HG03025 (cell line): ENCODE measurements around the gene PTPN13.

Experiments
- ATAC-seq: cut with Tn5 transposase; IDR thresholded peaks from one replicate; pipeline ENCODE4 v1.9.1; 2021; ENCODE audit warnings: mild to moderate bottlenecking, moderate library complexity; ENCODE audit not compliant: unreplicated experiment, low FRiP score

The PTPN13 gene

GRCh38 chr4:86587381-86588140 lies 6.6 kb upstream of the PTPN13 start:
- ATAC-seq: no peak

GRCh38 chr4:86592553-86593249 lies 1.4 kb upstream of the PTPN13 start:
- ATAC-seq: no peak

GRCh38 chr4:86594559-86595425 lies 677 bp downstream of the PTPN13 start:
- peak; percentile 35 for ATAC-seq

DNA sequence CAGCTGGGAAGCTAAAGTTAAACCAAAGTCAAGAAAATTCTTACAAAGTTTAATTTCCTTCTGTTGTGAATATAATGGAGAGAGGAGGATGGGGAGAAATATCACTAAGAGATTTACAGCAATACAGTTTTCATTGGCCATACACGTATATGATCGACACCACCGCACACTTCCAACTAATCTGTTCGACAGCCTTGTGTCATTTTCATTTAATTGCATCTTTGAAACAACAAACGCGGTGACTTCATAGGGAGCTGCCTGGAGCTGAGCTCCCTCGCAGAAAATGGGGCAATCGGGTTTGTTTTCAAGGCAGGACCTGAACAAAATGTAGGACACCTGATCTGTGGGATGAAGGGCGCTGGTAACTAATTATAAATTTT lies 1.3 kb downstream of the PTPN13 start:
- ATAC-seq: no peak

DNA sequence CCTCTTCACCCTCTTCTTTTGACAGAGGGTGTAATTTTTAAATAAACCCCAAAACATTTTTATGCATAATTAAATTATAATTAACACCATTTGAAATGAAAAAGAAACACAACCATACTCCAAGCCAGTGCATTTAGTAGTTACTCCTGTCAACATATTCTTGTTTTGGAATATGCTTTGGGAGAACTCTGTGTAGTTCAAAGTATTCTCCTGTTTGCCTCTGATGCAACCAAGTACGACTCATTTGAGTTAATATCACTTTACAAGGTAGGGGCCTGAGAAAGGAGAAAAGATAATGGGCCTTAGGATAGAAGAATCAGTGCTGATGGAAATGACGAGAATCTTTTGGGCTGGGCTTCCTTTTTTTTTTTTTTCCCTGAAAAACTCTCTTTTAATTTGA lies 2.7 kb downstream of the PTPN13 start:
- no peak for ATAC-seq

GRCh38 chr4:86600007-86600653 lies 6.0 kb downstream of the PTPN13 start:
- ATAC-seq: no peak

GRCh38 chr4:86603311-86603885 lies 9.3 kb downstream of the PTPN13 start:
- ATAC-seq: no peak

GRCh38 chr4:86606809-86607208 lies 12.7 kb downstream of the PTPN13 start:
- no peak for ATAC-seq

- ATAC-seq: no peak
Observed at GRCh38 chr4:86608757-86609375, 14.8 kb downstream of the PTPN13 start.

GRCh38 chr4:86611757-86612156 lies 17.6 kb downstream of the PTPN13 start:
- no peak for ATAC-seq

GRCh38 chr4:86613734-86614133 lies 19.6 kb downstream of the PTPN13 start:
- ATAC-seq: no peak

GRCh38 chr4:86614865-86615264 lies 20.8 kb downstream of the PTPN13 start:
- no peak for ATAC-seq

DNA sequence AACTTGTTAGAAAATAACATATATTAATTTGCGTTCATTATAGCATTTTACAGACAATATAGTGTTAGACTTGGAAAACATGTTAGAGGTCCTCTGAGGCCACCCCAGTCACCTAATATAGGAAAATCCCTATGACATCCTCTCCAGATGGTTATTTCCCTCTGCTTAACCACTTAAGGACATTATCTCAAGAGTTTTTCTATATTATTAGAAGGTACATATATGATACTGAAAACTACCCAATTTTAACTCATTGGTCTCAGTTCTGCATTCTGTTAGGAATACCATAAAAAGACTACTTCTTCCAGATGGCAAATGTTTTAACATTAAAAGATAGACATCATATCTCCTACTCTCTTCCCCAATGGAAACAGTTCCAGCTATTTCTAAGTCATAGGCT lies 21.4 kb downstream of the PTPN13 start:
- ATAC-seq: no peak

DNA sequence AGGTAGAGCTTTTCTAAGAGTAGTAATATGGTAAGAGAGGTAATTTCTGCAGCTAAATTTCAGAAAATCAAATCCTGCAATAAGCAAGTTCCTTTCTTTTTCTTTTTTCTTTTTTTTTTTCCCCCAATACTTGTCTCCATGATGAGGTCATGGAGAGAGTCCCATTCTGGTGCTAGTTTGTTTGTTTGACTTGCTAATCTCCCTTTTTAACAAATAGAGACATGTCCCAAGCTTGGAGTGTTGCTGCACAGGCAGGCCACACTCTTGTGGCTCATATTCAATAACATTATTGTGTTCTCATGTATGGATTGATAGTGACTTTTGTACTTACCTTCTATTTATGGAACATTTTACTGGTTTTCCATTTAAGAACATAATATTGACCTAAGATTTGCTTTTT lies 25.5 kb downstream of the PTPN13 start:
- no peak for ATAC-seq

- no peak for ATAC-seq
Observed at GRCh38 chr4:86621435-86621834, 27.3 kb downstream of the PTPN13 start.

DNA sequence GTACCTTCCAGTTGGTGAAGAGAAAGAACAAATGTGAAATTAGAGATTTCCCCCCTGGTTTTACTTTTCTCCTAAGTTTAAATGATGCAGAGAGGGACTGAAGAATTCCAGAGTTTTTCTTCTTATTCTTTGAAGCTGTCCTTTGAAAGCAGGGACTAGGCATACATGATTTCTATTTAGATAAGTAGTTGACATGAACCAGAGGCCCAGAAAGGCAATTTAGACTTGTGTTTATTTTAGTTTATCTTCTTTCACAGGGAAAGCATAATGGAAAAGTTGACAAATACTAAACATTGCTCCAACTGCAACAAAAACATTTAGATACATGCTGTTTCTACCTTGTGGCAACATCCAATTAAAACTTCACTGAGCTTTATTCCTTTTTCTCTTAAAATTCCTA lies 32.0 kb downstream of the PTPN13 start:
- ATAC-seq: no peak

- no peak for ATAC-seq
Observed at GRCh38 chr4:86627462-86628135, 33.5 kb downstream of the PTPN13 start.

DNA sequence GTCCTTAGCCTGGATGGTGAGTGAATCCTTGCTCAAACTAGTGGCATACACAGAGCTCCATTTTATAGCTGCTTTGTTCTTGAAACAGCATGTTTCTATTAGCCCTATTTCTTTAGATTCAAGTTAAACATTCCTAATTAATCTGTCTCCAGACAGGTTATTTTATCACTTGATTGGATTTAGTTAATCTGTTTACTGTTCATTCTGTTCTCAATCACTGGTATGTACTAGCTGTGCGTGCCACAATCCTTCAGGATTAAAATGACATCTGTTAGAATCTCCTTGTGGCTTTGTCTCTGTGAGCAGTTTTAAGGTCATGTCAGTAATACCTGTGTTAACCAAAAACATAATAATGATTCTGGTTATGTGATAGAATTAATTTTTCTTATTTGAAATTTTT lies 36.5 kb downstream of the PTPN13 start:
- no peak for ATAC-seq

DNA sequence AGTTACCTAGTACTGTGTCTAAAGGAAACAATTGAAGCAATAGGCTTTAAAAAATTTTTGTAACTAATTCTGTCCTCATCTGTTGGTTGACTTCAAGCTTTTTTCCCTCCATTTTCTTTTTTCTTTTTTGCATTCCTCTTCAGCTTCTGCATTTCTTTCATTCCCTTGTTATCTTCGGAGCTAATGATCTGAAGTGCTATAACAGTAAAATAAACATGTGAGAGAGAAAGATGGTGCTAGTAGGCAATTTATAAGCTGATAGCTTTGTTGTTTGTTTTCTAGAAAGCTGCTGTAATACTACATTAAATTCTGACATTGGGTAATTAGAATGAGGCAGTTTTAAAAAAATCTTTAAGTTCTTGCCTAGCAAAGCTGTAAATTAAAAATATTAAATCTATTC lies 37.1 kb downstream of the PTPN13 start:
- no peak for ATAC-seq
